Measurements from ENCODE around the gene KRT82. TPM values are rescaled to one million over a fixed set of nuclear protein-coding genes. Genes with fewer than 3 reads are reported as not detected.
"Not testable (repeated sequence)": the region's sequence is repeated elsewhere in the genome, so short reads cannot be mapped to it uniquely, and the experiment has no call there.

KRT82 gene
- total RNA-seq, 1 experiment from 2014 or later: not detected

DNA sequence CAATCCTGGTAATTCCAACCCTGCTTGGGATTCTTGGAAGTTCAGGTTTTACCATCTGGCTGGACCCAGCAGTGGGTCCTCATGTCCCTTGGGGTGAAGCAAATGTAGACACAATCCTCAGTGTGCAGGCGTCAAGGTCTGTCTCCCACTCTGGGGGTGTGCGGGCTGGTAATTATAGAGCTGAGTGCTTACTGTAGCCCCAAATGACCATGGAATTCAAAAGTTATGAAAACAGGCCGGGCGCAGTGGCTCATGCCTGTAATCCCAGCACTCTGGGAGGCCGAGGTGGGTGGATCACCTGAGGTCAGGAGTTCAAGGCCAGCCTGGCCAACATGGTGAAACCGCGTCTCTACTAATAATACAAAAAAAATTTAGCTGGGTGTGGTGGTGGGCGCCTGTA is 61.1 kb downstream of the KRT82 start:
- not testable (repeated sequence) for DNase-seq (ENCODE audit: low read depth)

DNA sequence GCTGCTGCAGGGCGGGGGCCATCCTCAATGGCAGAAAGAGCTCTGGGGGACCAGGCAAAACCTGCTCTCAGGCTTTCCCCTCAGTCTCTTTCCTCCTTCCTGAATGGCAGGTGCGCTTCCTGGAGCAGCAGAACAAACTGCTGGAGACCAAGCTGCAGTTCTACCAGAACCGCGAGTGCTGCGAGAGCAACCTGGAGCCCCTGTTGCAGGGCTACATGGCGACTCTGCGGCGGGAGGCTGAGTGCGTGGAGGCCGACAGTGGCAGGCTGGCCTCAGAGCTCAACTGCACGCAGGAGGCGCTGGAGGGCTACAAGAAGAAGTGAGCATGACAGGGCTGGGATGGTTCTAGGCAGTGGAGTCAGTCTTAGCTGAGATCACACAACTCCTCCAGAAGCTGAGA is 62.0 kb downstream of the KRT82 start:
- DNase-seq (ENCODE audit: low read depth): no peak

Other genes with a start within 250 kb of the KRT82 start
- gene KRT80, start 214.3 kb downstream of the KRT82 start, total RNA-seq (2014; rRNA removed): 4.2 and 6.7 TPM in 2 replicates
- 0.40 and 2.2 TPM in 2 replicates for gene KRT7, start 173.1 kb downstream of the KRT82 start, total RNA-seq (2014; rRNA removed)
- 0.06 TPM in 1 of 2 replicates, not detected in the other for gene KRT86, start 131.7 kb downstream of the KRT82 start, total RNA-seq (2014; rRNA removed)
- 0.11 and 1.2 TPM in 2 replicates for gene KRT81, start 114.8 kb downstream of the KRT82 start, total RNA-seq (2014; rRNA removed)
- gene KRT83, start 84.9 kb downstream of the KRT82 start, total RNA-seq (2014; rRNA removed): not detected in 2 replicates
- gene KRT85, start 38.9 kb downstream of the KRT82 start, total RNA-seq (2014; rRNA removed): not detected in 2 replicates
- gene KRT84, start 20.7 kb downstream of the KRT82 start, total RNA-seq (2014; rRNA removed): not detected in 2 replicates
- gene KRT75, start 28.0 kb upstream of the KRT82 start, total RNA-seq (2014; rRNA removed): not detected in 2 replicates
- not detected in 2 replicates for gene KRT6B, start 45.8 kb upstream of the KRT82 start, total RNA-seq (2014; rRNA removed)
- not detected in 2 replicates for gene KRT6C, start 67.5 kb upstream of the KRT82 start, total RNA-seq (2014; rRNA removed)
- not detected in 2 replicates for gene KRT6A, start 86.9 kb upstream of the KRT82 start, total RNA-seq (2014; rRNA removed)
- gene KRT5, start 114.1 kb upstream of the KRT82 start, total RNA-seq (2014; rRNA removed): not detected in 2 replicates
- gene KRT71, start 146.8 kb upstream of the KRT82 start, total RNA-seq (2014; rRNA removed): not detected in 2 replicates
- gene KRT74, start 167.5 kb upstream of the KRT82 start, total RNA-seq (2014; rRNA removed): not detected in 2 replicates
- not detected in 2 replicates for gene KRT72, start 195.1 kb upstream of the KRT82 start, total RNA-seq (2014; rRNA removed)
- not detected in 2 replicates for gene KRT73, start 212.2 kb upstream of the KRT82 start, total RNA-seq (2014; rRNA removed)
- not detected in 2 replicates for gene KRT2, start 245.9 kb upstream of the KRT82 start, total RNA-seq (2014; rRNA removed)

All from LHCN-M2 (cell line).